GM19351 (cell line): ENCODE measurements around the gene TSSK6.

Experiments
- ATAC-seq: cut with Tn5 transposase; IDR thresholded peaks from one replicate; pipeline ENCODE4 v1.9.1; 2021; ENCODE audit warnings: mild to moderate bottlenecking, moderate library complexity; ENCODE audit not compliant: unreplicated experiment

The TSSK6 gene

DNA sequence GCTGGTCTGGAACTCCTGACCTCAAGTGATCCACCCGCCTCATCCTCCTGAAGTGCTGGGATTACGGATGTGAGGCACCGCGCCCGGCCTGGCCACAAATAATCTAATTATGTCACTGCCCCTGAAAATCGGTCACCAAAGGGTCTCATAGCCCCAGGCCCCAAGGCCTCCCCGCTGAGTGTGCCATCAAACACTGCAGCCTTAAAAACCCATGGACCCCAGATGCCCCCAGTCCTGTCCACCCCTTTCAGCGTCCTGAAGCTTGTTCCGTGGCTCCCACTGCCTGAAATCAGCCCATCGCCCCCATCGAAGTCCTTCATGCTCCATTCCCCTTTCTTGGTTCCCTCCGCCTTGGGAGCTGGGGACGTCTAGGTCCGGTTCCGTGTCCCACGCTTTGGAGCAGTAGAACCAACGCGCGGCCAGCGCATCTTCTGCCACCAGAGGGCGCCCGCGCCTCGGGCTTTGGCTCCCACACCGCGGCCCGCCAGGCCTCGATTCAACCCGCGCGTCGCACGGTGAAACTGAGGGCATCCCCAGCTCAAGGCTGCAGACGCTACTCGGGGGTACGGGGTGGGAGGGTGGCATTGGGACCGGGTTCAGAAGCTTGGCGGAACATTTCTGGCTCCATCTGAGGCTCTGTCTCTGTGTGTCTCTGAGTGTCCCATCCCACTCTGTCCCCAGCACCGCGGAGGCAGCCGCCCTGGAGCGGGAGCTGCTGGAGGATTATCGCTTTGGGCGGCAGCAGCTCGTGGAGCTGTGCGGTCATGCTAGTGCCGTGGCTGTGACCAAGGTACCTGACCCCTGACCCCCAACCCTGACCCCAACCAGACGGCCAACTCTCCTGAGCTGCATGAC lies 16.8 kb upstream of the TSSK6 start:
- ATAC-seq: no peak

DNA sequence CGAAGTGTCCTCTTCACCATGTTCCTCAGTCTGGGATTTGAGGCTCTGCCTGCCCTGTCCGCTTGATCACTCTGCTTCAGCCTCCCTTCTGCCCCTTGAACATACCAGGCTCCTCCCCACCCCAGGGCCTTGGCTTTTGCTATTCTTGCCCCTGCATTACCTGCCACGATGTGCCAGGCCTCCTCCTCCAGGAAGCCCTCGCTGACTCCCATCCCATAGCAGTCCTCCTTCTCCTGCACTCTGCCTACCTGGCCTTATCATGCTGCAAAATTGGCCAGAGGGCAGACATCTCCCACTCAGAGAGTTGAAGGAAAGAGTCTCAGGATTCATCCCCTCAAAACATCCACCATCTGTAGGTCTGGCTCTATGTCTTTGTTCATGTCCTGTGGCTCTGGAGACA lies 15.5 kb upstream of the TSSK6 start:
- no peak for ATAC-seq

DNA sequence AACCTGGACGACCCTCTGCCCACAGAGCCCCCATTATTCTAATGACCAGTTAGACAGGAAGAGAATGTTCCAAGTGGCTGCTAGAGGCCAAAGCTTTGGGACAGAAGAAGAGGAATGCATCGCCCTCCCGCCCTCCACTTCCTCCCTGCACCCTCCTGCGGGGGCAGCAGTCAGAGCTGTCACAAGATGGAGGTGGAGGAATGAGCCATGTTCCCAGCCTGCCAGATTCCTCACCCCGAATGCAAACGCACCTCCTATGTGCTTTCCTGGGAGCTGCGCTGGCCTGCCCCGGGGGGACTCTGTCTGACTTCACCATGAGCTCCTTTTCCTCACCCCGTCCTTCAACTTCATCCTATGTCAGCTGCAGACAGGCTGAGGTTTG lies 15.1 kb upstream of the TSSK6 start:
- no peak for ATAC-seq

DNA sequence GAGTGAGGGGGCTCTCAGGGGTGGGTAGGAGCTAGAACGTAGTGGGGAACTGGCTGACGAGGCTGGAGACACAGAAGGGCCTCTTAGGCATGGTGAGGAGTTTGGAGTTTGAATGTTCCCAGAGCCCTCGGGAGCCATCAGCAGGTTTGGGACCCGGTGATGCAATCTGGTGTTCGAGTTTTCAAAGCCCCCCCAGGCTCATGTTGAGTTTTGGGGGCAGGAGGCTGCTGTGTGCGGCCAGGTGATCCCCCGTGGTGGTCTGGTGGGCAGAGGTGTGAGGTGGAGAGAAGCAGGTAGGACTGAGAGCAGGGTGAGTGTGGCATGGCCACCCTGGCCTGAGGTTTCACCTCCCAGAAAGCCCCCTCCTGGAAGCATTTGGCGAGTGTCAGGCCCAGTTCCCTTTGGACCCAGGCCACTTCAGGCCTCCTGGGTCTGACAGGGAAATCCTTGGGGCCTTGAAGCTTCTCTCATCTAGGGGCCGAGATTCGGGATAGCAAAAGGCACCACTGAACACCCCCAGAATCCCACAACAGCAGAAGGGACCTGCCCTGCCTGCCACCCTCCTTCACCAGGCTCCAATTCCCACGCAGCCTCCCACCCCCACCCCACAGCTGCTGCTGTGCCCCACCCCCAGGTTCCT lies 14.6 kb upstream of the TSSK6 start:
- ATAC-seq: no peak

DNA sequence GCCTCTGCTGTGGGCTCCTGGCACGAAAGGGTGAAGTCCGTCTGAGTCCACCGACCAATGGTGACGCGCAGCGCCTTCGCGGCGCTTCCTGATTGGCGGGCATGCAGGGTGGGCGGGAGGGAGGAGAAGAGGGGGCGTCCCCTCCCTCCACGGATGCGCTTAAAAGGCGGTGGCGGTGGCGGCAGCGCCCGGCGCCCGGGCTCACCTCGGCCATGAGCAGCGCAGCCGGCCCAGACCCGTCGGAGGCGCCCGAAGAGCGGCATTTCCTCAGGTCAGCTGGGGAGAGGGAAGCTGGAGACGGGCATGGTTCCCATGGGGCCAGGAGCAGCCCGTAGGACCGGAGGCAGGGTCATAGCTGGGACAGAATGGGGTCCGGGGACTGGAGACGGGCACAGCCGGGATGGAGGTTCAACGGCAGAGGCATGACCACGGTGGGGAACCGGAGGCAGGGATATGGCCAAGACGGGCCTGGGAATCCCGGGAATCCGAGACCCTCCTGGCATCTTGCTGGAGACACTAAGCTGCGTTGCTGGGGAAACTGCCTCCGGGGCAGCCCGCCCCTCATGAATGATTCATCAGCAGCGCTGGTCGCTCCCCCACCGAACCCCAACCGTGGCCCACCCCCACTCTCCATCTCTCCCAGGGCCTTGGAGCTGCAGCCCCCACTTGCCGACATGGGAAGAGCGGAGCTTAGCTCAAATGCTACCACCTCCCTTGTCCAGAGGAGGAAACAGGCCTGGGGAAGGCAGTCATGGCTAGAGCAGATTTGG lies 13.6 kb upstream of the TSSK6 start, which contains the start of gene YJEFN3:
Gene YJEFN3 (plus strand): TSS at position 191 of the 770 bp plus-strand sequence. CDS start 22 bp downstream, at position 213.
- no peak for ATAC-seq

DNA sequence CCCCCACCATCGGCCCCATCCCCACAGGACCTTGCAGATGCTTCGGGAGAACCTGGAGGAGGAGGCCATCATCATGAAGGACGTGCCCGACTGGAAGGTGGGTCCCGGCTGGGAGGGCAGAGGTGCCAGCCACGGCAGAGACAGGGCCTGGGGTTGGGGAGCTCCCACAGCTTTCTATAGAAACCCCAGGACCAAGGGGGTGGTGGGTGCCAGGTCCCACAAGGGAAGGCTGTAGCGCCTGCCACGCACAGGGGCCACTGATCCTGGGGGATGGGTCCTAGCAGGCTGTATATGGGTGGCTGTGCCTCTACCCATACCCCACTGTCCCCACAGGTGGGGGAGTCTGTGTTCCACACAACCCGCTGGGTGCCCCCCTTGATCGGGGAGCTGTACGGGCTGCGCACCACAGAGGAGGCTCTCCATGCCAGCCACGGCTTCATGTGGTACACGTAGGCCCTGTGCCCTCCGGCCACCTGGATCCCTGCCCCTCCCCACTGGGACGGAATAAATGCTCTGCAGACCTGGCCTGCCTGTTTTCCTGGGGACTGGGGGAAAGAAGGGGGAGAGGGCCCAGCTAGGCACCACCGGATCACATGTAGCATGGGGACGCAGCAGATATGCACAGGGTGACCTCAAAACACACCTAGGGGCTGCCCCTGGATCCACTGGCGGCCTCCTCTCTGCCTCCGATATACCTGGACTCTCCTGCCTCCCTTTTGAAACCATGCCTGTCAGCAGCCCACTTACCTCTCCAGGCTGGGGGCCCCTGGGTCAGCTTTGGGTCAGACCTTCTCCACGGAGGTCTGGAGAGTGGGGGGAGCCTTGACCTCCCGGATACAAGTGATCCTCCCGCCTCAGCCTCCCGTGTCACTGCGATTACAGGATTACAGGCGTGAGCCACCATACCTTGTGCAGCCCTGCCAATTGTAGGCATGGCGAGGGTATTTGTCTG lies 12.6 kb upstream of the TSSK6 start:
- no peak for ATAC-seq

DNA sequence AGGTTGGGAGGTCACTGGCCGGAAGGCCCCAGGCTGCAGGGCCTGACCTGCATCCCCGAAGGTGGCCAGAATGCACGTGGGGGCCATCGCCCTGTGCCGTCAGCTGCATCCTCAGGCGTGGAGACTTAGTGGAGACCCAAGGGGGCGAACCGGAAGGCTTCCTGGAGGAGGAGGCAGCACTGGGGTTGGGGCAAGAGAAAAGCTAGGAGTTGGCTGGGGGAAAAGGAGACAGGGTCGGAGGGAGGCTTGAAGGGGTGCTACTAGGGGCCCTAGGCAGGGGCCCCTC lies 12.0 kb upstream of the TSSK6 start:
- no peak for ATAC-seq

DNA sequence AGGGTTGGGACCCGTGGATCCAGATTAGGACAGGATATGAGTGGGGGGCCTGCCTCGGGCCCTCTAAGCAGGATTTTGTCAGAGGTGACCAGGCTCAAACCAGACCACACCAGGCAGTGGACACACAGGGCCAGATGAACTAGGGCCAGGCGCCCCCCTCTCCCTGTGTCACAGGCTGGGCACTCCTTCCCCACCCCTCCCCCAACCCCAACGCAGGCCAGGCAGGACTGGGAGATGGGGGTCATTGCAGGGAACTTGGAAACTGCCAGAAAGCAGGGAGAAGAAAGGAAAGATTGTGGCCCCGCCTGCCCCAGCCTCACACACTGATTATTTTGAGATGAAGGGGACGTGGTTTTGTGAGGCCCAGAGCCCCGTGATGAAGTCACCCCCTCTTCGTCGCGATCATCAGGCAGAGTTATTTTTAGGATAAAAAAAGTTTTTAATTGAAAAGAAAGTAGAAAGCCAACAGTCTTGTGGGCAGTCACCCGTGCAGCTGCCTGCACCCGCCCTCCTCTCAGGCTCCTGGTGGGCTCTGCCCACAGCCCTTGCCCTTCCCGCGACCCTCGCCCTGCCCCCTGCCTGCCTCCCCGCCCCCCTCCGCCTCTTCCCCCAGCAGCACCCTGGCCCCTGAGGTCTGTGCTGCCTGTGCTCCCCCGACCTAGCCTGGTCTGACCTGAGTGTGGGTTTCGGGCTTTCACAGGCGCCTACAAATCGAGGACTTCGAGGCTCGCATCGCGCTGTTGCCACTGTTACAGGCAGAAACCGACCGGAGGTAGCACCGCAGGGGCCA lies 11.4 kb upstream of the TSSK6 start:
- no peak for ATAC-seq

DNA sequence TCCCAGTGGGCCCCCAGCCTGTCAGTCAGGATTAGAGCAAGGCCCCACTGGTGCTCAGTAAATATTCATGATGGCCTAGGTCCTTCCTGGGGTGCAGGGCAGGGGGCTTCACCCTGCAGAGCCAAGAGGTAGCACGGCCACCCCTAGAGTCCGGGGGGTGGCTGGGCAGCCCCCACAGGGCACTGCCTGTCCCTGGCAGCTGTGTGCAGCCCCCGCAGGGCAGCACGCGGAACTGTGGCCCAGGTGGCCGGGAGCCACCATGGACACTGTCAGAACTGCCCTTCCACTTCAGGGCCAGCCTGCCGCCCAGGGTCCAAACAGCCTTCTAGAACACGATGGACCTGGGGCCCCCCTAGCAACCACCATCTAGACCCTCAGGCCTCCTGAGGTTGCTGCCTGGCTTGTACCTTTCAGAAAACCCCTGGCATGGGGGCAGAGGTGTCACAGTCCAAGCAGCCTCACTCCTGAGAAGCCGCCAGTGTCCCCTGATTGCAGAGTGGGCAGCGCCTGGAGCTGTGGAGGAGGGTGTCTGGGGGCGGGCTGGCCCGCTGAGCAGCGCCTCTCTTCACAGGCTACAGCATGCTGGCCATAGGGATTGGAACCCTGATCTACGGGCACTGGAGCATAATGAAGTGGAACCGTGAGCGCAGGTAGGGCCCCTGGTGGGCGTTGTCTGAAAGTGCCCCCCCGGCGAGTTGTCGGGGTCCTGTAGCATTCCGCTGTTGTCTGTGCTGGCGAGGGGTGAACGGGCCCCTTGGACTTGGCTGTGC lies 10.4 kb upstream of the TSSK6 start:
- ATAC-seq: no peak

DNA sequence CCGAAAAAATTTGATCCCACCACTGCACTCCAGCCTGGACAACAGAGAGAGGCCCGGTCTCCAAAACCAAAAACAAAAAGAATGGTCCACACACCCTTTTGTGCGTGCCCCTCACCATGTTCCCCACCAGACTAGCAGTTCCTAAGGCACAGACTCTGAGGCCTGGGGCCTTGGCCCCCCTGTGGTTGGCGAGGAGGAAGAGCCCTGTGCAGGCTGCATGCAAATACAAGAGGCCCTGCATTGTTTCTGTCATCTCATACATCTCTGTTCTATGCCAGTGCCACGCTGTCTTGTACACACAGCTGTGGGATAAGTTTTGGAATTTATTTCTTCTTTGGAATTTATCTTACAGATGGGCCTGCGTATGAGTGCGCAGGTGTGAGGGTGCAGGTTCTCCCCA lies 8.7 kb upstream of the TSSK6 start:
- no peak for ATAC-seq

DNA sequence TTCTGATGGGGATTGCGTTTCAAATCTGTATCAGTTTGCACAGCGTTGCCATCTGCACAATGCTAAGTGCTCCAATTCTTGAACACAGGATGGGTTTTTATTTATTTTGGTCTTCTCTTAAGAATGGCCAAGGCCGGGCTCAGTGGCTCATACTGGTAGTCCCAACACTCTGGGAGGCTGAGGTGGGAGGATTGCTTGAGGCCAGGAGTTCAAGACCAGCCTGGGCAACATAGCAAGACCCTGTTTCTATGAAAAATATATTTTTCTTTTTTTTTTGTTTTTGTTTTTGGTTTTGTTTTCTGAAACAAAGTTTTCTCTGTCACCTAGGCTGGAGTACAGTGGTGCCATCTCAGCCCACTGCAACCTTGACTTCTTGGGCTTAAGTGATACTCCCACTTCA lies 7.8 kb upstream of the TSSK6 start:
- ATAC-seq: no peak

DNA sequence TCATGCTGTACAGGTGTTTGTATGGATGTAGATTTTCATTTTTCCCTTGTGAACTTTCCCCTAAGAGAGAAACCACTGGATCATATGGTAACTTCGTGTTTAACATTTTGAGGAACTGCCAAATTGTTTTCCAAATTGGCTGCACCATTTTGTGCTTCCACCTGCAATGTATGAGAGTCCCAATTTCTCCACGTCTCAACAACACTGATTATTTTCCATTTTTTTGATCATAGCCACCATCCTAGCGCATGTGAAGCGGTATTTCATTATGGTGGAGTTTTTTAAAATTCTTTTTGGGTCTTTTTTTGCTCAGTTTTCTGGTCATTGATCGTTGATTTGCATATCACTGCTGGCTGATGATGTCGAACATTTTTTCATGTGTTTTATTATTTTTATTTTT lies 5.6 kb upstream of the TSSK6 start:
- no peak for ATAC-seq

DNA sequence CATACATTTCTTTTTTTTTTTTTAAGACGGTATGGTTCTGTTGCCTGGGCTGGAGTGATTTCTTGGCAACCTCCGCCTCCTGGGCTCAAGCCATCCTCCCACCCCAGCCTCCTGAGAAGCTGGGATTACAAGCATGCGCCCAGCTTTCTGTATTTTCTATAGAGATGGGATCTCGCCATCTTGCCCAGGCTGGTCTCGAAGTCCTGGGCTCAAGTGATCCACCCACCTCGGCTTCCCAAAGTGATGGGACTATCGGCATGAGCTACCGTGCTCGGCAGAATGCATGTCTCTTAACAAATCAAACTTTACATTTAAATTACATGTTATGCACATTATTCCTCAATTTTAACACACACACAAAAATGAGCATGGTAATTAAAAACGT lies 1.9 kb upstream of the TSSK6 start:
- ATAC-seq: no peak

DNA sequence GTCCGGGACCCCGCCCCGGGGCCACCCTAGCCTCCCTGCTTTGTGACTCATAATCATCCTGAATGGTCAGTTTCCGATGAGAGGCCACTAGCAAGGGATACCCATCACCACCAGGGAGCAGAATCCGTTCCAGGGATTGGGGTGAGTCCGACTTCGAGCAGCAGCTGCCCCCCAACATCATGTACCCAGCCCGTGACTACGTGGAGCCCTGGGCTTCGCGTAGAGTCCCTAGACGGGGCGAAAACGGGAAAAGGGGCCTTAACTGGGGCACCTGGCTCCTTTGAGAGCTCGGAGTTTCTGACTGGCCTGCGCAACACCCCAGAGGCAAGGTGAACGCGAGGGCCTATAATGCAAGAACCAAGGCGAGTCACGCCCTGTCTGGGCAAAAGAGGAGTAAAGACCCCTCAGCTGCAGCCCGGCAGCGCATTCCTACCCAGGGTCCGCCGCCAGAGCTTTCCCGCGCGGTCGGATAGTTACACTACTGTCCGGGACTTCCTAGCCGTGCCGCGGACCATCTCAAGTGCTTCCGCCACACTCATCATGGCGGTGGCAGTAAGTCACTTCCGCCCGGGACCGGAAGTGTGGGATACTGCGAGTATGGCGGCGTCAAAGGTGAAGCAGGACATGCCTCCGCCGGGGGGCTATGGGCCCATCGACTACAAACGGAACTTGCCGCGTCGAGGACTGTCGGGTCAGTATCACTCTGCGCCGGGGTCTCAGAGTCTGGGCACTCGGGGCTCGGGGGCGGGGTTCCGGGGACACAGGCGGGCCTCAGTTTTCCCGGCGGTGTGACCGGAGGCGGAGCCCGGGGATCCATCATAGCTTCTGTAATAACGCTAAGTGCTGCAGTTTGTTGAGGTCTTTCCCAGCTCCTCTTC lies 533 bp upstream of the TSSK6 start, which contains the start of gene NDUFA13:
Gene NDUFA13 (plus strand): TSS at position 584 of the 878 bp plus-strand sequence. CDS start 14 bp downstream, at position 598.
- peak; percentile 88 for ATAC-seq

DNA sequence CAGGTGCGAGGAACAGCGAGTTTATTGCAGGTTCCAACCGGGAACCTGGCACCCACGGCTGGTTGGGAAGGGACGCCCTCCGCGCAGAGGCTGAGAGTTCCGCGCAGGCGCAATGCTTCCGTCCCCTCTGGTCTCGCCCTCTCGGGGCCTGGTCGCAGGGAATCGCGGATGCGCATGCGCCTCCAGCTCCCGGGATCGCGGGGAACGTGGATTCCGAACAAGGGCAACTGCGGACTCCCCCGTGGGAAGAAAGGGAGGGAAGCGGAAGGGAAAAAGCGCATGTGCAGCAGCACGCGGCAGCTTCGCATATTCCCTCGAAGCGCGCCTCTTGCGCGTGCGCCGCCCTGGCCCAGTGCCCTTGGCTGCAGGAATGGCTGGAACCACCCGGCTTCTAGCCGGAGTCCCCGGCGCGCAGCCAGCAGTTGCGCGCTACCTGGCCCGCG lies 1.1 kb downstream of the TSSK6 start:
- no peak for ATAC-seq

DNA sequence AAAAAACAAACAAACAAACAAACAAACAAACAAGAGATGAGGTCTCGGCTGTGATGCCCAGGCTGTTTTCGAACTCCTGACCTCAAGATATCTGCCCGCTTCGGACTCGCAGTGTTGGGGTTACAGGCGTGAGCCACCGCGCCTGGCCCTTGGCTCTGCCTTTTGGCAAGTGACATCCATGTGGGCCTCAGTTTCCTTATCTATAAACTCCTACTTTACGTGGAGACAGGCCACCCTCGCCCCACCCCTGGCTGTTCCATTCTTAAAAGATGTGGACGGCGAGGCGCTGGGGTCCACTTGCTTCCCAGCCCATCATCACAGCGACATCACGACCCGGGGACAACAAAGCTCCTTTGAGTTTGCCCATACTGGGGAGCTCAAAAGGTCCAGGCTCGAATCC lies 1.7 kb downstream of the TSSK6 start:
- no peak for ATAC-seq

DNA sequence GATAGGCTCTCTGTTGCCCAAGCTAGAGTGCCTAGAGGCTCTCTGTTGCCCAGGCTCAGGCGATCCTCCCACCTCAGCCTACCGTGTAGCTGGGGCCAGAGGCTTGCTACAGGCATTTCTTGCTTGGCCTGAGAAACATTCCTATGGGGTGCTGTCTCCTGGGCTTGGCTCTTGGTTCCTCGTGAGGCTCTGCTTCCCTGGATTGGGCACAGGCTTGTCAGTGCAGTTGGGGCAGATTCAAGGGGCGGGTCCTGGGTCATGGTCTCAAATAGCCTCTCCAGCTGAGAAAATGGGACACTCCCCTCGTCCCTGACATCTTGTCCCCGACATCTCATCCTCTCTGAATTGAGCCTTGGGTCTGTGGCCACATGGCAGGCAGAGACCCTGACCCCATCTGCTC lies 4.9 kb downstream of the TSSK6 start:
- ATAC-seq: no peak

DNA sequence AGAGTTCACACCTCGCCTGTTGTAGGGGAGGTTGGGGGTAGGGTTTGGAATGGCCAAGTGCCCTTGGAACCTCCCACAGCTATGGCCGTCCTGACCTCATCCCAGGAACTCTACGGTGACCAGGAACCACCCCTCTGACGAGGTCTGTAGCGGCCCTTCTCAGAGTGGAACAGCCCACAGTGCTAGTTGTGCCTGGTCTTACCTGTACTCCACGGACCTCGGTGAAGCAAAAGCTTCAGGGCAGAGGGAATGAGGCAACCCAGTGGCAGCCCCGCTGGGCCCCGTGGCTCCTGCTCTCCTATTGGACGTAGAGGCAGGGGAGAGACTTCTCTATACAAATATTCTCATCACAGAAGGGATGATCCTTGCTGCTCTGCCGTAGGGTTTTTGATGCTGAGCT lies 7.1 kb downstream of the TSSK6 start:
- ATAC-seq: no peak
